GM12872 (cell line): Measurements from ENCODE around the gene ALOXE3.

ENCODE experiments used
- CTCF ChIP-seq: IDR thresholded peaks from 3 replicates; pipeline ENCODE4 v1.5.1; 2011; ENCODE audit warnings: low read depth, mild to moderate bottlenecking, low read length, moderate library complexity; ENCODE audit not compliant: insufficient read depth

ALOXE3 gene

GRCh38 chr17:8105957-8106398 is 12.3 kb downstream of the ALOXE3 start:
- TF ChIP-seq CTCF, result no peak

GRCh38 chr17:8104911-8105310 is 13.4 kb downstream of the ALOXE3 start:
- TF ChIP-seq CTCF, result no peak

- no peak for TF ChIP-seq CTCF
Observed at GRCh38 chr17:8103549-8103948, 14.8 kb downstream of the ALOXE3 start.

- TF ChIP-seq CTCF, result no peak
Observed at GRCh38 chr17:8101721-8102120, 16.6 kb downstream of the ALOXE3 start.

- TF ChIP-seq CTCF, result no peak
Observed at GRCh38 chr17:8100763-8101162, 17.6 kb downstream of the ALOXE3 start.

- TF ChIP-seq CTCF, result no peak
Observed at GRCh38 chr17:8100111-8100510, 18.2 kb downstream of the ALOXE3 start.

GRCh38 chr17:8096541-8096940 is 21.8 kb downstream of the ALOXE3 start:
- no peak for TF ChIP-seq CTCF

GRCh38 chr17:8095361-8095760 is 23.0 kb downstream of the ALOXE3 start:
- no peak for TF ChIP-seq CTCF
